MG63 (cell line): ENCODE results near the gene FNIP2. TPM values are rescaled to one million over a fixed set of nuclear protein-coding genes. Genes with fewer than 3 reads are reported as not detected.

Source experiments
- DNase-seq: peaks from one replicate; pipeline ENCODE4 v3.0.0-alpha.2; 2020
- H3K27me3 ChIP-seq: fragments of 250-450 bp; sonication (Bioruptor Pico); 2 replicates; pipeline ENCODE4 v1.5.1; 2020; ENCODE audit warnings: mild to moderate bottlenecking, moderate library complexity
- H3K36me3 ChIP-seq: fragments of 250-450 bp; sonication (Bioruptor Pico); 2 replicates; pipeline ENCODE4 v1.5.1; 2020; ENCODE audit warnings: mild to moderate bottlenecking, moderate library complexity
- H3K4me3 ChIP-seq: fragments of 250-450 bp; sonication (Bioruptor Pico); 2 replicates; pipeline ENCODE4 v1.5.1; 2020; ENCODE audit warnings: mild to moderate bottlenecking, moderate library complexity
- H3K9me3 ChIP-seq: fragments of 250-450 bp; sonication (Bioruptor Pico); 2 replicates; pipeline ENCODE4 v1.5.1; 2020; ENCODE audit warnings: mild to moderate bottlenecking, moderate library complexity
- total RNA-seq: library from RNA; depleted of rRNA; stranded (reverse); fragments of >200 nt; shearing (Covaris generic); gene quantifications from 2 replicates; pipeline ENCODE4 v1.2.3, GENCODE V29; 2014; ENCODE audit warnings: low replicate concordance

Gene FNIP2
- total RNA-seq, 1 experiment from 2014 or later, result 11.1 TPM

- Histone ChIP-seq H3K9me3 (no peaks in the 10 kb centered on the region), H3K4me3 (no peak overlapping the region), H3K36me3 (no peaks in the 10 kb centered on the region; the same call in 1 of the 2 replicates), H3K27me3 (no peaks in the 10 kb centered on the region)
- no peak for DNase-seq
Observed at GRCh38 chr4:158836002-158836369, 67.2 kb downstream of the FNIP2 start.

- H3K36me3 ChIP-seq, result no peaks in the 10 kb centered on the region; the same call in 1 of the 2 replicates
- DNase-seq, result no peak
Observed at GRCh38 chr4:158836828-158837449, 68.1 kb downstream of the FNIP2 start.

DNA sequence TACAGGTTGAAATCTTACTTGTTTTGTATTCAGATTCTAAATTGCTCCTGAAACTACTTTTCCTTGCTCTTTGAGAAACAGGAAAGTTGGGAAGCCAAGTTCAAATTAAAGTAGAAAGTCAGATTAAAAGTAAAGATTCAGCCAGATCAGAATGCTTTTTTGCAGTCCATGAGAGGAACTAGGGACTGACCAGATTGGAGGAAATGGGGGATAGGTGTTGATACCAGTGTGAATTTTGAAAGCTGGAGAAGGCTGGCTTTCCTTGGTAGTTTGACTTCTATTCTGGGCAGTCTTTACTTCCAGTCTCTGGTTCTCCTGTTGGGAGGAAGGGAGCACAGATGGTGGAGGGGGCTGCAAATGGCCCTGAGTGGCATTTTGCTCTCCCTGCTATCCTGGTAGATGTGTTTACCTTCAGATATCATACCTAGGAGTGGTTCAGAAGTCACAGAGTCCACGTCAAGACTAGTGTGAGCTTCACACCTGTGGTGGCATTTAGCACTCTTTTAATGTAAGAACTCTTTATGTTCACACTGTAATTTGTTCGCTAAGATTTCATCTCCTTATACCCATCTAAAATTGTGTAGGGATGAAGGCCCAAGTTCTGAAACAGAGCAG is 68.8 kb downstream of the FNIP2 start:
- H3K9me3 ChIP-seq, result no peaks in the 10 kb centered on the region
- H3K4me3 ChIP-seq, result no peak overlapping the region
- H3K27me3 ChIP-seq, result no peaks in the 10 kb centered on the region
- no peak for DNase-seq
- H3K36me3 ChIP-seq, result no peaks in the 10 kb centered on the region; the same call in 1 of the 2 replicates

More at GRCh38 chr4:158836828-158837449, 68.1 kb downstream of the FNIP2 start:
- Histone ChIP-seq H3K27me3 (no peaks in the 10 kb centered on the region), H3K4me3 (no peak overlapping the region), H3K9me3 (no peaks in the 10 kb centered on the region)

GRCh38 chr4:158840131-158840530 is 71.3 kb downstream of the FNIP2 start:
- DNase-seq, result no peak
- Histone ChIP-seq H3K4me3 (no peak overlapping the region), H3K36me3 (no peaks in the 10 kb centered on the region; the same call in 1 of the 2 replicates), H3K27me3 (no peaks in the 10 kb centered on the region), H3K9me3 (no peaks in the 10 kb centered on the region)

DNA sequence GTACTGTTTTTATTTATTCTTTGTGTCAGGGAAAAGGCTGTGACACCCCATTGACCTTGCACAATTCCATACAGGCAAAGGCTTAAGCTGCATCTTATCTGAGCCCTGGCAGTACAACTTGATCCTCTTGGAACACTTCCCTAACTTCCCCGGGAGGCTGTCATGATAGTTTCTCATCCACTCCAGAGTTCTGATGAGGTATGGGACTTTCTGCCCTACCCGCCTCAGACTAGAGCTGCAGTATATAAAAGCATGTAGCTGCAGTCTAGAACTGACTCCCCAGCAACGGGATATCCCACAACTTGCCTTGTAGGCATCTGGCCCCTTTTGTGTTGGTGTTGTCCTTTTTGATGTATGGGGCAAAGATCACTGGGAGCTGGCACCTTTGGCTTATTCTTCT is 72.7 kb downstream of the FNIP2 start:
- H3K9me3 ChIP-seq, result no peaks in the 10 kb centered on the region
- no peaks in the 10 kb centered on the region for H3K27me3 ChIP-seq
- H3K36me3 ChIP-seq, result no peaks in the 10 kb centered on the region; the same call in 1 of the 2 replicates
- no peak overlapping the region for H3K4me3 ChIP-seq
- no peak for DNase-seq

DNA sequence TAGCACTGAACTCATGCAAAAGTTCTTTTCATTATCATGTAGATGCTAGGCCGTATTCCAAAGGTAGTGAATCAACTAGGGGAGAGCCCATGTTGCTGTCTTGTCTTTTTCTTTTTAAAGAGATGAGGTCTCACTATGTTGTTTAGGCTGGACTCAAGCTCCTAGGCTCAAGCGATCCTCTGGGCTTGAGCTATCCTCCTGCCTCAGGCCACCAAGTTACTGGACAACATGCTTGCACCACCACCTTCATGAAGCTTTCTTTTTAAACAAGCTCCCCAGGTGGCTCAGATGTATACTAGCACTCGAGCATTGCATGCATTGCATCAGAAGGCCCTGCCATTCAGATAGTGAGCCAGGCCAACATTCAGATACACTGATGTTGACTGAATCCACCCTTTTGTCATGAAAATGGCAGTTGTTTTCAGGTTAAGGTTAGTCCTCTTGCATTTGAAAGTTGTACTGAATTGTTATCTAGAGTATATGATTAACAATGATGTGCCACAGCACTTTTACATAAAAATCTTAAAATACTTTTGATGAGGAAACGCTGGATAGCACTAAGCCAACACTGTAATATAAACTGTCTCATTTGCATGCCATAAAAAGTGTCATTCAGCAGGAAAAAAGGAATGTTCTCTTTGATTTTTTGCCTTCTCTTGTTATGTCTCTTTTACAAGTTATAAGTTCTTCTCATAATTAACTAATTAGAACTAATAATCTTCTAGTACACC is 76.7 kb downstream of the FNIP2 start:
- H3K36me3 ChIP-seq, result no peaks in the 10 kb centered on the region
- H3K9me3 ChIP-seq, result no peaks in the 10 kb centered on the region
- no peak overlapping the region for H3K4me3 ChIP-seq
- no peak for DNase-seq
- no peaks in the 10 kb centered on the region for H3K27me3 ChIP-seq

DNA sequence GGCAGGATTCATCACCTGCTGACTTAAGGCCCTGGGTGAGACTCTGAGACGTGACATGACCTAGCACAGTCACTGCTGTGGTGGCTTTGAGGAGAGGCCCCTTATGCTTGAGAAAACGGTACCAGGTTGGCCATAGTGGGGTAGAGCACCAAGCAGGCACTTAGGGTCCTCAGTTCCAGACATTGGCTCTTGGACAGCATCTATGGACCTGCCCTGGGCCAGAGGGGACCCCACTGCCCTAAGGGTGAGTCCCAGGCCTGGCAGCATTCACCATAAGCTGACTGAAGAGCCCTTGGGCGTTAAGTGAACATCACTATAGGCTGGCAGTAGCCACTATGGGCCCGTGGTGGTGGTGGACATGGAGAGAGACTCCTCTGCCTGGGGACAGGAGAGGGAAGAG is 78.7 kb downstream of the FNIP2 start:
- no peak overlapping the region for H3K4me3 ChIP-seq
- no peaks in the 10 kb centered on the region for H3K27me3 ChIP-seq
- no peaks in the 10 kb centered on the region for H3K9me3 ChIP-seq
- no peak for DNase-seq
- no peaks in the 10 kb centered on the region for H3K36me3 ChIP-seq

DNA sequence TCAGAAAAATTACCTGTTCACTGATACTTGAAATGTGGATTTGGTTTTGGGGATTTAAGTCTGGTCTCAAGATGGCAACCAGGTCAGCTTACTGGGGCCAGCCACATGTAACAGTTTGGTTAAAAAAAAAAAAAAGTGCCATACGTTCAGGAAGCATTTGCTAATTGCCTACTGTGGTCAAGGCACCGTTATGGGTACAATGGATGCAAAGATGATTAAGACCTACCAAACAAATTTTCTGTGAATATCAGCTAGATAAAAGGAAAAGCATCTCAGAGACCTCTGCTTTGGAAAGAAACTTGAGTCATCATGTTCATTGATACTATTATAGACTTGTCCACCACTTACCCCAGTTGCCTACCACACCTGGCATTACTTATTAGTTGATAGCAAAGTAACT is 80.9 kb downstream of the FNIP2 start:
- Histone ChIP-seq H3K4me3 (no peak overlapping the region), H3K27me3 (no peaks in the 10 kb centered on the region), H3K9me3 (no peaks in the 10 kb centered on the region), H3K36me3 (no peaks in the 10 kb centered on the region)
- DNase-seq, result no peak

GRCh38 chr4:158850371-158850770 is 81.5 kb downstream of the FNIP2 start:
- Histone ChIP-seq H3K27me3 (no peaks in the 10 kb centered on the region), H3K4me3 (no peak overlapping the region), H3K9me3 (no peaks in the 10 kb centered on the region), H3K36me3 (no peaks in the 10 kb centered on the region)
- DNase-seq, result no peak

GRCh38 chr4:158850800-158851644 is 82.2 kb downstream of the FNIP2 start:
- no peak for DNase-seq
- H3K4me3 ChIP-seq, result no peak overlapping the region
- H3K9me3 ChIP-seq, result no peaks in the 10 kb centered on the region
- no peaks in the 10 kb centered on the region for H3K36me3 ChIP-seq
- H3K27me3 ChIP-seq, result no peaks in the 10 kb centered on the region

DNA sequence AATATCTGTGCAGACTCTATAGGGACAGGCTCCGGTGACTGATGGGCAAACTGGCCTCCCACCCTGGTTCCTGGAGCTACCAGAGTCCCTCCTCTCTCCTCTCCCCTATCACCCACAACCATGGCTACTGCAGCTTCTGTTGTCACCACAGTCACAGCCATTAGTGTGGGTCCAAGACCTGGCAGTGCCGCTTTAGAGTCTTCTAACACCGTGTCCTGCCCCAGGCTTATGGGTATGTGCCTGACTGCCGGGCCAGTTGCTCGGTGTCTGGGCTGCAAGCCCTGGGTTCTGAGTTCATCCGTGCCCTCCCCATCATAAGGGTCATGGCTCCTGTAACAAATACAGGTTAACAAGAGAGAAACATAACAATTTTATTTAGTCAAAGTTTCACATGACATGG is 85.4 kb downstream of the FNIP2 start:
- H3K4me3 ChIP-seq, result no peak overlapping the region
- no peak for DNase-seq
- peaks cover 1% of the 10 kb centered on the region; the same call in 1 of the 2 replicates for H3K36me3 ChIP-seq
- no peaks in the 10 kb centered on the region for H3K9me3 ChIP-seq
- no peaks in the 10 kb centered on the region for H3K27me3 ChIP-seq

DNA sequence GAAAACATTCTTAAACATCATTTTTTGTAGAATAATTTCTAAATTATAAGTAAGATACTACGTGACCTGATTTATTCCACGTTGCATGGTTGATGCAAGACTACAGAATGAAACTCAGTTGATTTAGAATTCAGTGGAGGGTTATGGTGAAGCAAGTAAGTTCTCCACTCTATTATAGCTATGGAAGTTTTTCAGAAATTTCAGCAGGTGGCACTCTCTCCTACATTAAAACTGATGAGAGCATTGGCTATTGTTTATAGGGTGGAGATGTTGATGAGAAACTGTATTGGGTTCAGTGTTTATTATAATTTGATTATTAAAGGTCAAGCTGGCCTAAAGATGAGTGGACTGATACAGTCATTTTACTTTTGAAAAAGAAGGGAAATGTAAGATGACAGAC is 88.0 kb downstream of the FNIP2 start:
- no peaks in the 10 kb centered on the region for H3K27me3 ChIP-seq
- H3K9me3 ChIP-seq, result no peaks in the 10 kb centered on the region
- peaks cover 9% of the 10 kb centered on the region for H3K36me3 ChIP-seq
- H3K4me3 ChIP-seq, result no peak overlapping the region
- DNase-seq, result no peak

DNA sequence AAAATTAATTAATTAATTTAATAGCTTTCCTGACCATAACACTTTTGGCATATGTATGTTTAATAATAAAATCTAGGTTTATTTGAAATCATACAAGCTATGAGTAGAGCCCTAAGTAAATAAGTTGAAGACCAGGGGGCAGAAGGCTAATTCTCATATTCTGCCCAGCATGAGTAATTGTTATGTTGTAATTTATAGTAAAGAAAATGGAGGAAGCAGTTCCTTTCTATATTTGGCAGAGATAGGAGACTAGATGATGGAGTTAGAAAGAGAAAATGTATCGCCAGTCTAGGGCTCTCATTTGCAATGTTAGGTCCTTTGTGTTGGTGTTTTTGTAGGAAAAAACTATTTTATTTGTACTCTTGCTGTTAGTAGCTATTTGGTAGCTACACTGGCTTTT is 89.1 kb downstream of the FNIP2 start:
- Histone ChIP-seq H3K9me3 (no peaks in the 10 kb centered on the region), H3K4me3 (no peak overlapping the region), H3K36me3 (peaks cover 12% of the 10 kb centered on the region), H3K27me3 (no peaks in the 10 kb centered on the region)
- DNase-seq, result no peak

DNA sequence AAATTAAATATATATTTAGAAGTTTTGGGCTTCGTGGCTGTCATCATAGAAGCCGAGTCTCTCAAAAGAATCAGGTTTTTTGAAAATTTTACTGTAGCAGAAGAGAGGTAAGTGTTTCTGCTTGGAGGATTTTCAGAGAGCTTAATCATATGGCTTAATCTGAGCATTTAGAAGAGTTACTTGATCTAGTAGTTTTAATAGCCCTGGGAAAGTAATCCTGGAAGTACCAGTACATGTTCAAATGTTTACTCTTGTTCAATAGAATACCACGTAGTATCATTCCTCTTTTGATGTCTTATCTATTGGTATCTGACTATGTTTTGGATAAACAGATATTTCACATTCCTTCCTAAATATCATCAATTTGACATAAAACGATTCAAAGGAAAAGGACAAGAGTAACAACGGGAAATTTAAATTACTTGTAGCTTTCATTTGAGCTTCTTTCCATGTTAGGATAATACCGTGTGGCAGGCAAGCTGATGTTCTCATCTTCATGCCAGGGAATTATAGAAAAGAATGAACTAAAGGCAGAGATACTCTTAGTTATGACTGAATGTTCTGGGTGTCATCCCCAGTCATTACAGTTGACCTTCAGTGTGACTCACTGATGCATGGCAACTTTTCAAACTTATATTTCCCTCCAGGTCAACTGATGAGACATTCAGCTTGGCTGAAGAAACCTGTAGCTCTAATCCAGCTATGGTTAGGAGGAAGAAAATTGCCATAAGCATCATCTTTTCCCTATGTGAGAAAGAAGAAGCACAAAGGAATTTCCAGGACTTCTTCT is 89.8 kb downstream of the FNIP2 start:
- Histone ChIP-seq H3K9me3 (no peaks in the 10 kb centered on the region), H3K27me3 (no peaks in the 10 kb centered on the region), H3K36me3 (peaks cover 12% of the 10 kb centered on the region), H3K4me3 (no peak overlapping the region)
- peak; percentile 6 for DNase-seq

DNA sequence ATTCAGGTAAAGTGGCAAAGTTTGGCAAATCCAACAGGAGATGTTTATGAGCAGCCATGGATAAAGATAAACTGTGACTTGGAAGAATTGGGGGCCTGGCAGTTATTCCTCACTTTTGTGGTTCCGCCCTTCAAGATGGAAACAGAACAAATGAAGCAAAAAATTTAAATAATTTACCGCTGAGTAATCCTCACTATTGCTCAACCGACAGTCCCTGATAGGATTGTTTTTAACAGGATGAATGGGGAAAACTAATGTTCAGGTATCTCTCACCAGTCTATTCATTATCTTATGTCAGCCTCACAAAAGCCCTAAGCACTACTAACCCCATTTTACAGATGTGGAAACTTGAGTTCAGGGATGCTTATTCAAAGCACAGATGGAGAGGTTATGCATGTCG is 90.8 kb downstream of the FNIP2 start:
- Histone ChIP-seq H3K9me3 (no peaks in the 10 kb centered on the region), H3K4me3 (no peak overlapping the region), H3K27me3 (no peaks in the 10 kb centered on the region), H3K36me3 (peaks cover 12% of the 10 kb centered on the region)
- no peak for DNase-seq

GRCh38 chr4:158860856-158861255 is 92.0 kb downstream of the FNIP2 start:
- DNase-seq, result no peak
- H3K4me3 ChIP-seq, result no peak overlapping the region
- peaks cover 12% of the 10 kb centered on the region for H3K36me3 ChIP-seq
- H3K27me3 ChIP-seq, result no peaks in the 10 kb centered on the region
- no peaks in the 10 kb centered on the region for H3K9me3 ChIP-seq
